GM10847 (cell line): ENCODE measurements around the gene NUMB.

Experiments used
- POLR2A ChIP-seq: IDR thresholded peaks from 2 replicates; pipeline ENCODE4 v1.6.1; 2011; ENCODE audit not compliant: insufficient read length; ENCODE audit errors: extremely low read depth

Gene NUMB

GRCh38 chr14:73344319-73344718, 114.0 kb downstream of the NUMB start:
- TF ChIP-seq POLR2A = no peak

DNA sequence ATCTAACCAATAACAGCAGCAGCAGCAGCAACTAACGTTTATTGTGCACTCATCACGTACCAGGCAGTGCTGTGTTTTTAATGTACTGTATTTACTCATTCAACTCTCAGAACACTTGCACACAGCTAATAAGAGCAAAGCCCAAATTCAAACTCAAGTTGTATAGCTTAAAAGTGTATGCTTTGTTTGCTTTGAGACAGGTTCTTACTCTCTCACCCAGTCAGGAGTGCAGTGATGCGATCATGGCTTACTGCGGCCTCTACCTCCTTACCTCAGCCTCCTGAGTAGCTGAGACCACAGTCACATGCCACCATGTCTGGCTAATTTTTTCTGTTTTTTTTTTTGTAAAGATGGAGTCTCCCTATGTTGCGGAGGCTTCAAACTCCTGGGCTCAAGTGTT, 115.7 kb downstream of the NUMB start:
- TF ChIP-seq POLR2A = no peak

- TF ChIP-seq POLR2A = no peak
Observed at GRCh38 chr14:73339846-73340595, 118.3 kb downstream of the NUMB start.

DNA sequence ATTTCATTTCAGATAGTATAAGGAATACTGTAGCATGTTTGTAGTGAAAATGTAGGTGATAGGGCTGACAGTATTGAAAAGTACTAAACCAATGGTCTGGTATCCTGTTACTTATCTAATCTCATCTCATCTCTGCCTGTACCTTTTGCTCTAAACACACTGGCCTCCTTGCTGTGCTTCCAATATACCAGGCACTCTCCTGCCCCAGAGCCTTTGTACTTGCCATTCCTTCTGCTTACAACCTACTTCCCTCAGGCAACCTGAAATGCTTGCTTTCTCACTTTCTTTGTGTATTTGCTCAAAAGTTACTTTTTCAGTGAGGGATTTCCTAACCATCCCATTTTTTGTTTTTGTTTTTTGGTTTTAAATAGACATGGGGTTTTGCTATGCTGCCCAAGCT, 119.1 kb downstream of the NUMB start:
- no peak for TF ChIP-seq POLR2A

- TF ChIP-seq POLR2A = no peak
Observed at GRCh38 chr14:73338551-73338950, 119.8 kb downstream of the NUMB start.

DNA sequence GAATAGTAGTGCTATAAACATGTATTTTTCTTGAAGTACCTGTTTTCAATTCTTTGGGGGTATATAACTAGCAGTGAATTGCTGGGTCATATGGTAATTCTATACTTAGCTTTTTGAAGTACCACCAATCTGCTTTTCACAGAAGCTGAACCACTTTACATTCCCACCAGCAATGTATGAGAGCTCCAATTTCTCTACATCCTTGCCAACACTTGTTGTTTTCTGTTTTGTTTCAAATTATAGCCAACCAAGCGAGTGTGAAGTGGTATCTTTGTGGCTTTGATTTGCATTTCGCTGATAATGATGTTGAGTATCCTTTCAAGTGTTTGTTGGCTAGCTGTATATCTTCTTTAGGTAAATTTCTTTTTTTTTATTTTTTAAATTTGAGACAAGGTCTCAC, 125.3 kb downstream of the NUMB start:
- no peak for TF ChIP-seq POLR2A

DNA sequence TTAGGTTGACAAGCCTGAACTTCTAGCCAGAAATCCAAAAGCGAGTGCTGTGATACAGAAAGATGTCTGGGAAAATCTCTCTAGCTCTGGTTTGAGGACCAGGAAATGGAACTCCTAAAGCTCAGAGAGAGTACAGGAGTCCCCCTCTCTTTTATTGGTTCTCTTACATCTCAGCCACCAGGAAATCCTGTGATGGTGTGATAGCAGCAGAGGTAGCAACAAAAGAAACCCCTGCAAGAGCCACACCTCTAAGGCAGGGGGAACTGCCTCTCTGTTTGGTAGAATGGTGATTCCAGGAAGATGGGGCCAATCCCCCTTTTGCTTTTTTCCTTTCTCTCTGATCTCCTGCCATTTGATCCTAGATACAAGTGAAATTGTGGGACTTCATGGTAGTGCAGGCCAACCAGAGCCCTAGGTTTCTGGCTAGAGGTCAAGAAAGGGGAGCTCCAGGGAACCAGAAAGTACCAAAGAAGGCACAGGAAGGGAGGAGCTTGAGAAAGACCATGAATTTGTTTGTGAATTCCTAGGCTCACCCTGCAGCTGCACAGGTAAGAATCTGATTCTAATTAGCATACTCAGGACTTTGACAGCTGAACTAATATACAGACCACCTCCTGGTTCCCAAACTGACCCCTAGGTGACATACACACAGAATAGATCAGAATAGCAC, 132.6 kb downstream of the NUMB start:
- TF ChIP-seq POLR2A = no peak

GRCh38 chr14:73325063-73325462, 133.3 kb downstream of the NUMB start:
- no peak for TF ChIP-seq POLR2A

DNA sequence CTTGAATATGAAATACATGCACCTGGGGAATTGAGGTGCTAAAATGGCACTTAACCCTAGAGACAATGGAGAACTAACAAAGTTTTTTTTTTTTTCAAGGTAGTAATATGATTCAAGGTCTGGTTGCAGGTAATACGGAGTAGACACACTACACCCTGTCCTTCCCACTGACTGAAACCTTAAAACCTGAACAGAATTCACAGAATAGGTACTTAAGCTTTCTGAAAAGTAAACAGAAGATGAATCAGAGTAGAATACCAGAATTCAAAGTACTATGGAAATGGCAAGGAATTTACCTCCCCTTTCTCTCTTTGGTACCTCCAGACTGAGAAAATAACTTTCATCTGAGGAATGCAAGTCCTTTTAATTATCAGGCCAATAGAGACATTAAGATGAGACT, 133.8 kb downstream of the NUMB start:
- TF ChIP-seq POLR2A = no peak

- TF ChIP-seq POLR2A = no peak
Observed at GRCh38 chr14:73323896-73324399, 134.4 kb downstream of the NUMB start.

- TF ChIP-seq POLR2A = no peak
Observed at GRCh38 chr14:73313151-73313550, 145.2 kb downstream of the NUMB start.

GRCh38 chr14:73312687-73313086, 145.7 kb downstream of the NUMB start:
- no peak for TF ChIP-seq POLR2A

DNA sequence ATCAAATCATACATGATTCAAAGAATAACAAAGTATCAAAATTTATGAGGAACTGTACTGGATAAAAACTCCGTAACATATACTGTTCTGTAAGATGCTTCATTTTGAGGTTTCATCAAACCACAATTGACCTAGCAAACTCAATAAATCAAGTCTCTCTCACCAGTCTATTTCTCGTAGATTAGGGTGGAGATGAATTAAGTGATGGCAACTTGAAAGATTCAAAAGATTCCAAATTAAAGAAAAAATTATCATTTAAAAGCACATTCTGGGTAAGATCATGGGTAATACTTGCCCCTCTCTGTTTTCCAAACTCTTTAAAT, 146.7 kb downstream of the NUMB start:
- TF ChIP-seq POLR2A = no peak

GRCh38 chr14:73307261-73307660, 151.1 kb downstream of the NUMB start:
- no peak for TF ChIP-seq POLR2A

DNA sequence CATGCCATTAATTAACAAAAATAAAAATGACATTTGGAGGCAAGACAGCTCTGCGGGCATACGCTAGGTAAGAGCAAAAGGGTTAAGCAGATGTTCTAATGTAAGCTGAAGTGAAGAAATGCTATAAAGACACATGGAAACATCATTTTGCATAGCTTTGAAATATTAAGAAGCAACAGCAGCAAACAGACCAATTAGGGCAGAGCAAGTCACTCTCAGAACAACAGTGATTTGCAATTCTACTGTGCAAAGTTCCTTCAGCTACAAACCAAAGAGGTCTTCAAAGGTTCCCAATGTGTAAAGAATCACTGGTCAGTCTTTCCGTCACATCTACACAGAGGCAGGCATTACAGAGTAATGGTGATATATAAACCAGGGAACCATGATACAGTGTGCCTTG, 152.8 kb downstream of the NUMB start:
- no peak for TF ChIP-seq POLR2A

- no peak for TF ChIP-seq POLR2A
Observed at GRCh38 chr14:73295198-73295796, 163.0 kb downstream of the NUMB start.
